HG03064 (cell line): Measurements from ENCODE around the gene FRMD4A.
"Not testable (repeated sequence)": the region's sequence is repeated elsewhere in the genome, so short reads cannot be mapped to it uniquely, and the experiment has no call there.

Source experiments
- ATAC-seq: cut with Tn5 transposase; IDR thresholded peaks from one replicate; pipeline ENCODE4 v1.9.1; 2021; ENCODE audit warnings: low read depth; ENCODE audit not compliant: unreplicated experiment

FRMD4A gene

GRCh38 chr10:13808556-13809391 lies 522.0 kb downstream of the FRMD4A start:
- no peak for ATAC-seq

GRCh38 chr10:13806419-13806818 lies 524.3 kb downstream of the FRMD4A start:
- no peak for ATAC-seq

GRCh38 chr10:13803566-13804554 lies 526.9 kb downstream of the FRMD4A start:
- no peak for ATAC-seq

GRCh38 chr10:13801907-13802288 lies 528.8 kb downstream of the FRMD4A start:
- no peak for ATAC-seq

GRCh38 chr10:13801156-13801906 lies 529.4 kb downstream of the FRMD4A start:
- no peak for ATAC-seq

- no peak for ATAC-seq
Observed at GRCh38 chr10:13797164-13797563, 533.6 kb downstream of the FRMD4A start.

GRCh38 chr10:13795653-13796555 lies 534.8 kb downstream of the FRMD4A start:
- no peak for ATAC-seq

GRCh38 chr10:13794992-13795612 lies 535.6 kb downstream of the FRMD4A start:
- no peak for ATAC-seq

- no peak for ATAC-seq
Observed at GRCh38 chr10:13792006-13792405, 538.7 kb downstream of the FRMD4A start.

- ATAC-seq: no peak
Observed at GRCh38 chr10:13791483-13791882, 539.2 kb downstream of the FRMD4A start.

GRCh38 chr10:13790196-13790595 lies 540.5 kb downstream of the FRMD4A start:
- ATAC-seq: no peak

GRCh38 chr10:13789448-13789829 lies 541.3 kb downstream of the FRMD4A start:
- ATAC-seq: no peak

GRCh38 chr10:13788711-13789447 lies 541.8 kb downstream of the FRMD4A start:
- ATAC-seq: no peak

- ATAC-seq: no peak
Observed at GRCh38 chr10:13788320-13788600, 542.5 kb downstream of the FRMD4A start.

- ATAC-seq: no peak
Observed at GRCh38 chr10:13787015-13787421, 543.7 kb downstream of the FRMD4A start.

- no peak for ATAC-seq
Observed at GRCh38 chr10:13784067-13784466, 546.7 kb downstream of the FRMD4A start.

- no peak for ATAC-seq
Observed at GRCh38 chr10:13779748-13780147, 551.0 kb downstream of the FRMD4A start.

- not testable (repeated sequence) for ATAC-seq
Observed at GRCh38 chr10:13778693-13778960, 552.1 kb downstream of the FRMD4A start.

- ATAC-seq: no peak
Observed at GRCh38 chr10:13776861-13777311, 553.8 kb downstream of the FRMD4A start.
